ENCODE data around the gene GSG1.

The GSG1 gene

DNA sequence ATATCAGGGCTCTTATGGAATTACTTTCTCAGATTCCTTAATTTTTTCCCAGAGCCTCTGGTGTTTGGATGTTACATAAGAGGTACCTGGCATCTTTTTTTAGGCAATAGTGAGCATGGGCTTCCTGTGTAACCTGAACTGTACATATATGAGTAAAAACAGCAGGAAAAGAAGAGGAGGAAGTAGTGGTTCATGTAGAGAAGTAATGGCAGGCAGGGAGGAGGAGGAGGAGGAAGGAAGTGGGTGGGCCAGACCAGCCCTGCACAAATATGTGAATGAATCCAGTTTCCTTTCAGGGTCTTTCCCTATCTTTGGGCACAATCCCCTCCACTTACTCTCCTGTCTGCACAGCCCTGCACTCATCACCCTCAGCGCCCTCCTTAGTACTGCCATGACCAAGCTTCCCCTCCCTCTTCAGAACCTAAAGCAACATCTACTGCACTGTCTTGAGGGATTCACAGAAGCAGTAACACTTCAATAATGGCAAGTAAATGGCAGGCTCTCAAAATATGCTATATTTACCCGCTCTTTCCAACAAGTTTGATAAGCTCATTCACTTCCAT is 40.9 kb upstream of the GSG1 start:
- H3K27ac ChIP-seq = no peak overlapping the region
- no peak overlapping the region for H3K9ac ChIP-seq (ENCODE audit: insufficient read length)
- no peak for TF ChIP-seq EZH2 (IDR thresholded peaks at IDR 0.05)
- no peak for TF ChIP-seq POLR2AphosphoS5 (IDR thresholded peaks at IDR 0.05; ENCODE audit: borderline replicate concordance, low read depth, low read length)
- no peak for TF ChIP-seq FOXP2 (optimal IDR thresholded peaks at IDR 0.05; ENCODE audit: control extremely low read depth, extremely low read length, insufficient read depth)
- no peak overlapping the region for H3K4me3 ChIP-seq
- H3K9me3 ChIP-seq (ENCODE audit: low read depth, low read length) = no peaks in the 10 kb centered on the region
- no peaks in the 10 kb centered on the region for H3K36me3 ChIP-seq (ENCODE audit: insufficient read depth, low read length)
- DNase-seq (ENCODE audit: low read depth, low spot score) = no peak

- TF ChIP-seq FOXP2 (optimal IDR thresholded peaks at IDR 0.05; ENCODE audit: control extremely low read depth, extremely low read length, insufficient read depth) (no peak), POLR2AphosphoS5 (IDR thresholded peaks at IDR 0.05; ENCODE audit: borderline replicate concordance, low read depth, low read length) (no peak), EZH2 (IDR thresholded peaks at IDR 0.05) (no peak)
- H3K4me3 ChIP-seq = no peak overlapping the region
- no peaks in the 10 kb centered on the region for H3K9me3 ChIP-seq (ENCODE audit: low read depth, low read length)
- H3K27ac ChIP-seq = no peak overlapping the region
- no peak overlapping the region for H3K9ac ChIP-seq (ENCODE audit: insufficient read length)
- no peak for DNase-seq (ENCODE audit: low read depth, low spot score)
- H3K36me3 ChIP-seq (ENCODE audit: insufficient read depth, low read length) = no peaks in the 10 kb centered on the region
Measured at GRCh38 chr12:13142747-13143146, 39.3 kb upstream of the GSG1 start.

DNA sequence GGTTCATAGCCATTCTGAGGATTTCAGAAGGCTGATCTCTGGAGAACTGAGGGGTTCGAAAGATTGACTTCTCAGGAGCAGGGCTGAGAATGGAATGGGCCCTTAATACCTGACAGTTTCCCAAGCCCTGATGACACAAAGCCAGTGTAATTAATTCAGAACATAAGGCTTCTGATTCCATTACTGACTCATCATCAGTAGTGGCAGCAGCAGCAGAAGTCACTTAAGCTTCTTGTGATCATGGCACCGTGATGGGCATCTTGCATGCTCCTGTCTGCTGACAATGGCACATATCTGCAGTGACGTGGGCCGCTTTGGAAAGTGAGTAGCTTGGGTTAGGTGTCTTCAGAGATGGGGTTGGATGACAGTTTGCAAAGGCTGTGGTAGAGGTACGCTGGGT is 38.2 kb upstream of the GSG1 start:
- no peak overlapping the region for H3K27ac ChIP-seq
- TF ChIP-seq FOXP2 (optimal IDR thresholded peaks at IDR 0.05; ENCODE audit: control extremely low read depth, extremely low read length, insufficient read depth) = no peak
- no peak for TF ChIP-seq POLR2AphosphoS5 (IDR thresholded peaks at IDR 0.05; ENCODE audit: borderline replicate concordance, low read depth, low read length)
- no peak for TF ChIP-seq EZH2 (IDR thresholded peaks at IDR 0.05)
- no peak for DNase-seq (ENCODE audit: low read depth, low spot score)
- H3K9me3 ChIP-seq (ENCODE audit: low read depth, low read length) = no peaks in the 10 kb centered on the region
- H3K4me3 ChIP-seq = no peak overlapping the region
- no peak overlapping the region for H3K9ac ChIP-seq (ENCODE audit: insufficient read length)
- no peaks in the 10 kb centered on the region for H3K36me3 ChIP-seq (ENCODE audit: insufficient read depth, low read length)

GRCh38 chr12:13135371-13136178 is 32.1 kb upstream of the GSG1 start:
- DNase-seq (ENCODE audit: low read depth, low spot score) = peak; percentile 10
- no peak overlapping the region; the same call in 1 of the 2 replicates for H3K27ac ChIP-seq
- H3K36me3 ChIP-seq (ENCODE audit: insufficient read depth, low read length) = no peaks in the 10 kb centered on the region
- no peak for TF ChIP-seq EZH2 (IDR thresholded peaks at IDR 0.05)
- no peak overlapping the region for H3K9ac ChIP-seq (ENCODE audit: insufficient read length)
- peak overlapping the region; percentile 35 for H3K4me3 ChIP-seq
- no peaks in the 10 kb centered on the region for H3K9me3 ChIP-seq (ENCODE audit: low read depth, low read length)

DNA sequence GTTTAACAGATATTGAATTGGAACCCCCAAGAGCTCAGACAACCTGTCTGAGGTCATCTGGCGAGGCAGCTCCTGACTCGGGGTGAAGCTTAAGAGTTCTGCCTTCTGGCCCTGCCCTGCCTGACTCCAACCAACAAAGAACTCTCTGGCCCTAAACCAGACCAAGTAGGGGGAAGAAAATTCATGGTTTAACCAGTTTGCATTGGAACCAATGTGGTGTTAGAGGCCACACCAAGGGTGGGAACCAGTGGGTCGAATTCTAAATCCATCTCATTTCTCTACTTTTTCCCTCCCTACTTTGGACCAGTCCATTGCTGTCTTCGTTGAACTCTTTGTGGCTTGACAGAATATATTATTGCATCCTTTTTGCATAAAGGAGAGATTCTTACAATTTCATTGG is 30.4 kb upstream of the GSG1 start:
- H3K9ac ChIP-seq (ENCODE audit: insufficient read length) = no peak overlapping the region
- H3K4me3 ChIP-seq = no peak overlapping the region
- H3K9me3 ChIP-seq (ENCODE audit: low read depth, low read length) = no peaks in the 10 kb centered on the region
- no peak for TF ChIP-seq POLR2AphosphoS5 (IDR thresholded peaks at IDR 0.05; ENCODE audit: borderline replicate concordance, low read depth, low read length)
- no peak for TF ChIP-seq FOXP2 (optimal IDR thresholded peaks at IDR 0.05; ENCODE audit: control extremely low read depth, extremely low read length, insufficient read depth)
- TF ChIP-seq EZH2 (IDR thresholded peaks at IDR 0.05) = no peak
- no peak overlapping the region for H3K27ac ChIP-seq
- no peaks in the 10 kb centered on the region for H3K36me3 ChIP-seq (ENCODE audit: insufficient read depth, low read length)
- DNase-seq (ENCODE audit: low read depth, low spot score) = no peak

DNA sequence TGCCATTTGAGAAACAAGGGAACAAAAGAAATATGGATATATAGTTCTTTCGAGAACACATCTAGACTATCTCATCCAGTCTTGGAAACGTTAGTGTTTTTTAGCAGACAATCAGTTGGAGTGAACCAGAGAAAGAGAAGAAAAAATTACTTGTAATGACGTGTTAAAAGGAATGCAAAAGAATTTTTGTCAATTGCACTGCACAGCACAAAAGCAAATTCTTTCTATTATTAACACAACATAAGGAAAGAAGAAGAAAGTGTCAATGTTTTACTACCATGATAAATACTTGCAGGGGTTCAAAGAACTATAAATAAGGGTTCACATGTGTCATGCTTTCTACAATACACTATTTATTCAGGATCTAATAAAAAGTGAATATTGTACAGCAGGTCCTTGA is 27.5 kb upstream of the GSG1 start:
- Histone ChIP-seq H3K9me3 (ENCODE audit: low read depth, low read length) (no peaks in the 10 kb centered on the region), H3K4me3 (no peak overlapping the region), H3K27ac (no peak overlapping the region), H3K36me3 (ENCODE audit: insufficient read depth, low read length) (no peaks in the 10 kb centered on the region), H3K9ac (ENCODE audit: insufficient read length) (no peak overlapping the region)
- DNase-seq (ENCODE audit: low read depth, low spot score) = no peak
- TF ChIP-seq FOXP2 (optimal IDR thresholded peaks at IDR 0.05; ENCODE audit: control extremely low read depth, extremely low read length, insufficient read depth) = no peak

DNA sequence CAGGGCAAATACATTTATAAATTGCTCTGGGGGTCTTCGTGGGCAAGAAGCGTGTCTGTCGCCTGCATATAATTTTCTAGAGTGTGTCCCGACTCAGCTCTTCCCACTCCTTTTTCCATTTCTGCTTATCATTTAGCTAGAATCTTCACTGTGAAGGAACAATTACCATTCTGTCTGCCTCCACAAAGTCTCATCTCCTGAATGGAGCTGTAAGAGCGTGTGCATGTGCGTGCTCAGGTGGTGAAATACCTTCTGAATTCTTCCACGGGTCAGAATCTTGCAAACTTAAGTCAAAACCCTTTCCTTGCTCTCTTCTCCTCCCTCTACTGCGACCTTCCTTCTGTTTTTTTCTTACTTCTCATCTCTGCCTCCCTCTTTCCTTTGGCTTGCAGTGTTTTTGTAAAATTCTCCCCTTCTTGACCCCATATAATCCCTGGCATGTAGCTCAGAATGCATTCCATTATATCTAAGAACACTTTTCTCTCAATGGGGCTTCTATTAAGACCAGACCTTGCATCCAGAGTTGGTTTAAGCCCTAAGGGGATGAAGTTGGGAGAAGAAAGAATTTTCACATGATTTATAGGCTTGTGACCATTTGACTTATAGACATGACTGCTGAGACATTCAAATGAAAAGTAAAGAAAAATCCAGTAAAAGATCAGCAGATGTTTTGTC is 25.0 kb upstream of the GSG1 start:
- no peaks in the 10 kb centered on the region for H3K36me3 ChIP-seq (ENCODE audit: insufficient read depth, low read length)
- no peak overlapping the region for H3K9ac ChIP-seq (ENCODE audit: insufficient read length)
- H3K9me3 ChIP-seq (ENCODE audit: low read depth, low read length) = no peaks in the 10 kb centered on the region
- H3K27ac ChIP-seq = peak overlapping the region; percentile 28; the same call in 1 of the 2 replicates
- no peak for TF ChIP-seq EZH2 (IDR thresholded peaks at IDR 0.05)
- TF ChIP-seq POLR2AphosphoS5 (IDR thresholded peaks at IDR 0.05; ENCODE audit: borderline replicate concordance, low read depth, low read length) = no peak
- no peak for TF ChIP-seq FOXP2 (optimal IDR thresholded peaks at IDR 0.05; ENCODE audit: control extremely low read depth, extremely low read length, insufficient read depth)
- H3K4me3 ChIP-seq = peak overlapping the region; percentile 23; the same call in 1 of the 2 replicates
- DNase-seq (ENCODE audit: low read depth, low spot score) = peak; percentile 14

DNA sequence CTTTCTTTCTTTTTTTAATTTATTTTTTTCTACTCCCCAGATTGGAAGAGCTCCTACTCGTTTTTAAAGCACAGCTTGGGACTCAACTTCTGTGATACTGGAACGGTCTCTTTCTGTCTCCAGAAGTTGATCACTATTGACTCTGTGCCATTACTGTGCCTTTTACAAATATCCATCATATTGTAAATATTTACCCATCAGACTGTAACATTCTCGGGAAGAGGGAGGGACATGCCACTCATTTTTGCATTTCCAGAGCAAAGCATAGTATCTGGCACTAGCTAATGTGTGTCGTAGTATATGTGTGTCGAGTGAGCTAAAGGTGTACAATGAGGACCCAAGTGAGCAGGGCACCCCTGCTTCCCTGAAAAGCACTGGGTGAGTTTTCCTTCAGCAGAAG is 24.0 kb upstream of the GSG1 start:
- no peak overlapping the region for H3K4me3 ChIP-seq
- no peak for DNase-seq (ENCODE audit: low read depth, low spot score)
- no peak overlapping the region for H3K27ac ChIP-seq
- H3K36me3 ChIP-seq (ENCODE audit: insufficient read depth, low read length) = no peaks in the 10 kb centered on the region
- TF ChIP-seq FOXP2 (optimal IDR thresholded peaks at IDR 0.05; ENCODE audit: control extremely low read depth, extremely low read length, insufficient read depth) = no peak
- TF ChIP-seq EZH2 (IDR thresholded peaks at IDR 0.05) = no peak
- no peak for TF ChIP-seq POLR2AphosphoS5 (IDR thresholded peaks at IDR 0.05; ENCODE audit: borderline replicate concordance, low read depth, low read length)
- H3K9me3 ChIP-seq (ENCODE audit: low read depth, low read length) = no peaks in the 10 kb centered on the region
- H3K9ac ChIP-seq (ENCODE audit: insufficient read length) = no peak overlapping the region
